K562 (cell line): Measurements from ENCODE around the gene DOCK4. TPM values are rescaled to one million over a fixed set of nuclear protein-coding genes. Genes with fewer than 3 reads are reported as not detected.

Experiments used
- polyA plus RNA-seq, 8 experiments: library from polyadenylated mRNA; depleted of rRNA in 4 of 8; stranded (reverse) in 5 of 8; unstranded in 3 of 8; fragments of >200 nt; fragmentation: Nextera tagmentation in 2 of 8; fragmentation: Illumina TruSeq in 1 of 8; extraction: Ambion mirVana in 2 of 8; extraction: Trizol in 1 of 8; gene quantifications; 2 replicates each; pipeline versions ENCODE4 v1.2.1 to v1.2.3, GENCODE V29; 2011 to 2014; ENCODE audit warnings: inconsistent platforms in 1 of 8, missing spikeins in 1 of 8
- small RNA-seq: library from RNA; depleted of rRNA; stranded (forward); fragments of <200 nt; gene quantifications from one replicate; pipeline ENCODE3, GENCODE V24; 2014
- total RNA-seq, 7 experiments: library from RNA; depleted of rRNA in 6 of 7; stranded (reverse); fragments of >200 nt in 6 of 7; fragmentation: Illumina TruSeq in 2 of 7; extraction: Trizol in 2 of 7; gene quantifications; 2 replicates each; pipeline versions ENCODE4 v1.2.1 to v1.2.3, GENCODE V29; 2011 to 2021; ENCODE audit warnings: low replicate concordance in 1 of 7

The DOCK4 gene
- total and polyA plus RNA-seq, 9 of the 15 experiments (the other 6 are each of a cell fraction or from before 2014, with no cell fraction given) = 0.42 to 5.7 (median 2.3) TPM

Small RNA genes within 50 kb of the gene (small RNA-seq; reads per million reads assigned to genes)
- not detected for gene RNA5SP237

Other genes starting within 250 kb of the DOCK4 start
- 14.3 and 18.8 TPM in 2 replicates for gene ZNF277, start 296 bp upstream of the DOCK4 start, total RNA-seq (2014; rRNA removed)
- gene ZNF277, start 296 bp upstream of the DOCK4 start, total RNA-seq (2014; rRNA removed; fragmentation: Illumina TruSeq; extraction: Trizol) = 33.5 and 42.0 TPM in 2 replicates
- gene ZNF277, start 296 bp upstream of the DOCK4 start, total RNA-seq (2015; rRNA removed; fragmentation: Illumina TruSeq; extraction: Trizol) = 27.6 and 29.5 TPM in 2 replicates
- gene ZNF277, start 296 bp upstream of the DOCK4 start, total RNA-seq (2021) = 18.5 and 20.3 TPM in 2 replicates
- 25.0 and 28.7 TPM in 2 replicates for gene ZNF277, start 296 bp upstream of the DOCK4 start, polyA plus RNA-seq (2011; rRNA removed)
- gene ZNF277, start 296 bp upstream of the DOCK4 start, polyA plus RNA-seq (2014; fragmentation: Illumina TruSeq; extraction: Trizol) = 29.4 and 29.8 TPM in 2 replicates
- gene ZNF277, start 296 bp upstream of the DOCK4 start, polyA plus RNA-seq (2014; fragmentation: Nextera tagmentation; extraction: Ambion mirVana) = 10 to 100 TPM; 27.4 to 27.7 TPM
- 19.3 and 20.7 TPM in 2 replicates for gene ZNF277, start 296 bp upstream of the DOCK4 start, polyA plus RNA-seq (2014; rRNA removed)
- gene IFRD1, start 244.1 kb upstream of the DOCK4 start, total RNA-seq (2014; rRNA removed) = 66.8 and 77.8 TPM in 2 replicates
- 73.1 and 76.1 TPM in 2 replicates for gene IFRD1, start 244.1 kb upstream of the DOCK4 start, total RNA-seq (2014; rRNA removed; fragmentation: Illumina TruSeq; extraction: Trizol)
- 68.1 and 68.7 TPM in 2 replicates for gene IFRD1, start 244.1 kb upstream of the DOCK4 start, total RNA-seq (2015; rRNA removed; fragmentation: Illumina TruSeq; extraction: Trizol)
- 74.2 and 75.3 TPM in 2 replicates for gene IFRD1, start 244.1 kb upstream of the DOCK4 start, total RNA-seq (2021)
- gene IFRD1, start 244.1 kb upstream of the DOCK4 start, polyA plus RNA-seq (2011; rRNA removed) = 52.6 and 81.8 TPM in 2 replicates
- gene IFRD1, start 244.1 kb upstream of the DOCK4 start, polyA plus RNA-seq (2014; fragmentation: Illumina TruSeq; extraction: Trizol) = 66.8 and 73.3 TPM in 2 replicates
- gene IFRD1, start 244.1 kb upstream of the DOCK4 start, polyA plus RNA-seq (2014; fragmentation: Nextera tagmentation; extraction: Ambion mirVana) = 10 to 100 TPM; 27.6 to 37.0 TPM
- gene IFRD1, start 244.1 kb upstream of the DOCK4 start, polyA plus RNA-seq (2014; rRNA removed) = 70.4 and 79.2 TPM in 2 replicates